Heart left ventricle (tissue), 13 donors: Measurements from ENCODE around the gene SPEM3.

Experiments
- CTCF ChIP-seq, 12 donors: fragments of 200-600 bp; sonication (generic) in 4 of 12; IDR thresholded peaks; one replicate each; pipeline versions ENCODE4 v1.5.0 to v1.8.0; 2018 to 2022; ENCODE audit warnings: antibody characterized with exemption in 12 of 12, mild to moderate bottlenecking in 5 of 12
- POLR2A ChIP-seq, 2 donors: fragments of 450-650 bp; IDR thresholded peaks; one replicate each; pipeline ENCODE4 v1.6.1; 2017; ENCODE audit warnings: antibody characterized with exemption in 2 of 2, mild to moderate bottlenecking in 2 of 2, moderate library complexity in 2 of 2
- donor health status: ischemic (EF 13 %, LVEDD 7.1; RV severe dilation, severe dysfunction).
- donor health status: DM: no; HTN: yes; CAD: no.
- donor health status: DM: no; HTN: no; CAD: no.
- donor health status: ischemic (EF 25% LVEDD 6.9; RV normal size, moderate dysfunction).
- donor health status: ischemic (EF 25% LVEDD 5.7; RV mildly dilated, moderate dysfunction).
- donor health status: ischemic (EF 35%, LVEDD 5.7; RV mildly dilated, moderate dysfunction).
- donor health status: nonischemic (EF 11% LVEDD 7.7; RV severe dilation, severe dysfunction).
- donor health status: DM: yes; HTN: yes; CAD: no.
- donor health status: PGD.
- donor health status: ischemic (EF 29% LVEDD 5.4; RV normal size, mild dysfunction).
- donor health status: nonischemic (EF 23%, LVEDD 6.1; RV moderate dilation, normal function).

GRCh38 chr17:7406235-7406825 is 22.3 kb upstream of the SPEM3 start:
- no peak for TF ChIP-seq CTCF (IDR thresholded peaks at IDR 0.05)
- no peak for TF ChIP-seq POLR2A (IDR thresholded peaks at IDR 0.05)
